Measurements from ENCODE around the gene SELP.

SELP gene

DNA sequence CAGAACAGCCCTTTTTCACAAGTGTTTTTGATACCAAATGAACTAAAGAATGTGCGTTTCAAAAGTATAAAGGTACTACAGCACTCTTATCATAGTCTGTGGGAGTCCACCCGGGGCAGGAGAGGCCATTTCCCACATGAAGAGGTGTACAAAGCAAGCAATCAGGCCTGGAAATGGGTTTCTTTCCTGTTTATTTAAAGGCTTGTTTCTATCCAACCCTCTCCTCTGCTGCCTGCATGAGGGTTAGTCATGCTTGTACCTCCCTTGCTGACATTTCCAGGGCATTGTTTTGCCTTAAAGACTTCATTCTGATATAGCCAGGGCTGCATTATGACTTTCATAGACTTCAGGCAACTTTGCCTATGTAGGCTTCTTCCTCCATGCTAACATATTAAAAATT lies 11.6 kb downstream of the SELP start:
- no peak for DNase-seq

DNA sequence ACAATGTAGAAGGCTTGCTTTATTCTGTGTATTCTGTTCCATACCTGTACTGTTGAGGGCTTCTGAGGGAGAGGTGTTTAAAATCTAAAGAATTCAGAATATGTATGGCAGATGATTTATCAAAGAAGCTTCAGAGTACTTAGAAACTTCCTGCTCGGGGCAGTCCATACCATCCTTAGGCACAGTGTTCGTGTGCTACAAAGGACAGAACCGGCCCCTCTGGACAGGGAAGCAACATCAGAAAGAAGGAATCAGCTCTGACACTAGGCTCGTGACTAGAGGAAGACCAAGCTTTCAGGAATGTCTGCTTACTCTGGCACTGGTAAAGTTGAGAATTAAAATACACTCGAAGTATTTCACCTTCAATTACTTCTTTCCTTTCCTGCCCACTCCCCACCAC lies 14.1 kb downstream of the SELP start:
- DNase-seq: no peak

DNA sequence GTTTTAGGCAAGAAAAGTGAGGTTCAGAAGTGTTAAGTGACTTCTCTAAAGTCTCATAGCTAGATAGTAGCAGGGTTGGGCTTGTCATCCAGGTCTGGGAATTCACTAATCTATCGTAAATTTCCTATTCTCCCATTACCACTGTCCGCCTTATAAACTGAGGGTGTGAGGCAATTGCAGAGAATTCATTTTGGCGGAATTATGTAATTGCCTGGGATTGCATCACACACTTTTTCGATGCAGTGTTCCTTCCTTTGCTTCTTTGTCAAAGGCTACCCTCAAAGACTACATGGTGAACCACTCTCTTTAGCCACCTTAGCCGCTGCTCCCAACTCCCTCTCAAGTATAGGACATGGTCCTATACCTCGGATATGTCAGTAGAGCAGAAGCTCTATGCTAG lies 19.1 kb downstream of the SELP start:
- DNase-seq: no peak

DNA sequence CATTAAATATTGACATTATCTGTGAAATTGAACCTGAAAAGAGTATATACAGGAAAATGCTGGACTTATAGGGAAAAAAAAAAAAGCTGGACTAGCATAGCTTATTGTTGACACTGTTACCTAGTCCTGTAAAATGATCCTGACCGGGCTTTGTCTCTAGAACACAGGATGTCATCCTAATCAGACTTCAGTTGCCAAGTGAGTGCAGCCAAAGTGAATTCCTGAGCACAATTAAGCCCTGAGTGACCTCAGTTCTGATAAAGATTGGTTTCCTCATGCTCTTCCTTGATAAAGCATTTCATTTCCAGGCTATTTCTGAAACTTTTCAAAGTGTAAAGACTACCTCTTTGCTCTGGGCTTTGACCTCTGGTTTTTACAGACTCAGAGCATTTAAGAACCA lies 19.8 kb downstream of the SELP start:
- peak; percentile 13 for DNase-seq

DNA sequence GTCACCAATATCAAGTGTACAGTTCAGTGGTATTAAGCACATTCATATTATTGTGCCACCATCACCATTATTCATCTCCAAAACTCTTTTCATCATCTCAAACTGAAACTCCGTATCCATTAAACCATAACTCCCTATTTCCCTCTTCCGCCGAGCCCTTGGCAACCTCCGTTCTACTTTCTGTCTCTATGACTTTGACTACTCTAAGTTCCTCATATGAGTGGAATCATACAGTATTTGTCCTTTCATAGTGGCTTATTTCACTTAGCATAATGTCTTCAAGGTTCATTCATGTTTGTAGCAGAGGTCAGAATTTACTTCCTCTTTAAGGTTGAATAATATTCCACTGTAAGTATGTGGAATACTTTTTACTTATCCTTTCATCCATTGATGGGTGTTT lies 21.7 kb downstream of the SELP start:
- DNase-seq: no peak

DNA sequence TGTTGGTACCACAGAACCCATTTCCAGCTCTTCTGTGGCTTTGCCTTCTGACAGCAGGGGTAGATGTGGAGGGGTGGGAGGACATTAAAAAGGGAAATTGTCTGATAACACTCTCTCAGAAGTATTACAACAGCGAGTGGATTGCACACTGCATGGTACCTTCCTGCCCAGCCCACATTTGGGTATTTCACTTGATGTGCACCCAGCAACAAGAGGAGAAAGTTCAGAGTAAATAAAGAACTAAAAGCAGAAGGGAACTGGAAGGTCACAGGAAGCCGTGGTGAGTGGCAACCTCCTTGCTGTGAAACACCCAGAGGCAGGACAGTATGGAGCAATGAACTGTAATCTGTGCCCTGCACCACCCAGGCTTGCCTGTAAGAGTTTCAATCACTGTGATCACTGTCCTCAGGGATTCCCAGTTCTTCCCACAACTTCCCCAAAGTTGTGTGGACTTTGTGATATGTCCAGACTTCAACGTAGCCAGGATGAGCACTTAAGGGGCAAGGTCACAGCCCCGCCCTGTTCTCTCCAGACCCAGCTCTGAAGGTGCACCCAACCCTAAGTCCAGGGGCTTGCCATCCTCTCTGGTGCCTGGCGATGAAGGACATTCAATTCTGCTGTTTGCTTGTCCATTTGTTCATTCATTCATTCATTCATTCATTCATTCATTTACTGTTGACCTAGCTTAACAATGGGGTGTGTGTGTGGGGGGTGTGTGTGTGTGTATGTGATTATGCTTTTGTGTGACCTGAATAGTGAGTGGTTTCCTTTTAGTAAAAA lies 25.0 kb downstream of the SELP start:
- no peak for DNase-seq

DNA sequence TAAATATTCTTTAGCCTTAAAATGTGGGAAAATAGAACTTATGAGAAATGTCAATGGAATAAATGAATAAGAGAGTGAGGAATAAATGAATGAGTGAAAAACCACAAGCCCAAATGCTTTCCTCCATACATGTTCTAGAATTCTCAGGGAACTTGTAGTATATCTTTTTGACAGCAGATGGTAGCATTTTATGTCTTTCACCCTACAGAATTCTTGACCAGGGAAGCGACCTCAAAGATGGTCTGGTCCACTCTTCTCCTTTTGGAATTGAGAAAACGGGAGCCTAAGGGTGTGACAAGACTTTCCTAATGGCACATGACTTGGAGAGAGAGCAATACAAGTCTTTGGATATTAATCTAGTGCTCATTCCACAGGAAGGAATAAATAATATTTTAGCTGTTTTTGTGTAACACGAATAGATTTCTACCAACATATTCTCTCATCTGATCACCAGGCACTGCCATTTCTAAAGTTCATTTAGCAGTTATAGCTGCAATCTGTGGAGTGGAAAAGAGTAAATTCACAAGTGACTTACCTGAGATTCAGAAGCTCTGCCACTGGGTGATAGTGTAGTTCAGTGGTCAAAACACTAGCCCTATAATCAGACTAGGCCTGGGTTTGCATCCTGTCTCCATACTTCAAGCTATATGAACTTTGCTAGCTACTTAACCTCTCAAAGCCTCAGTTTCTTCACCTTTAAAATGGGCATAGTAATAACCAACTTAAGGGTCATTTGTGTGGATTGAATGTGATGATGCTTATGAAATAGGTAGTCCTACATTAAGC lies 28.6 kb downstream of the SELP start:
- DNase-seq: no peak

DNA sequence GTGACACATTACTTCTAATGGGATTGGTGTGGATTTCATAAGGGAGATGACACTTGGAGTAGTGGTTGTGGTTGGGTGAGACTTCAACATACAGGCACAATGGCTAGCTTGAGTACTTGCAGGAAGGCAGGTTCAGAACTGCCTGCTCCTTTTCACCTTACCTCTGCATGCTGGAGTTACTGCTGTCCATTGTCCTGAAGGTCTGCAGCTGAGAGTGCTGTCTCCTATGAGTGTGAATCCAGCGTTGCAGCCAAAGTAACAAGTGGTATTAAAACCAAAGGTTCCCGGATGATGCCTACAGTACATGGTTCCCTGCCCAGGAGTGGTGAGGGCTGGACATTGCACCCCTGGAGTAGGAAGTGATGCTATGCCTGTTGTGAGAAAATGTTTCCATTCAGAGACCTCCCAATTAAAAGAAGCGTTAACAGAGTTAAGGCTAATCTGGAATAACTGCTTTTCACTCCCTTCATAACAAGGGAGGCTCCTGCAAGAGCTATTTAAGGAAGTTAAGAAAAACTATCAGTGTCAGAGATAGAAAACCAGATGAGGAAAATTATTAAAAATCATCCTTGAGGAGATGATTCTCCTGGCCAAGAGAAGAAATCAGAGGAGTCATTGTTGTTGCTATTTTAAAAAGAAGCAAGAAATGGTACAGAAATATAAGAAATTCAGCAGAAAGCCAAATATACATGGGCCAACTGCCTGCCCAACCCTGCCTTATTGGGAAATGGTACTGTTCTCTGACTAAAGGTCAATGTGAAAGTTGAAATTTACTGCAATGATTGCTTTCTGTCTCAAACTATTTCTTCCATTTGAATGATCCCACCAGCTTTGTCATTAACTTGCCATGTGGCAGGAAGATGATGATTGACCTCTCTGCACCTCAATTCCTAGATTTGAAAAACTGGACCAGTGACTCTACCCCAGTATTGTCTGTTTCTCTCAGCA lies 33.9 kb downstream of the SELP start:
- no peak for DNase-seq

DNA sequence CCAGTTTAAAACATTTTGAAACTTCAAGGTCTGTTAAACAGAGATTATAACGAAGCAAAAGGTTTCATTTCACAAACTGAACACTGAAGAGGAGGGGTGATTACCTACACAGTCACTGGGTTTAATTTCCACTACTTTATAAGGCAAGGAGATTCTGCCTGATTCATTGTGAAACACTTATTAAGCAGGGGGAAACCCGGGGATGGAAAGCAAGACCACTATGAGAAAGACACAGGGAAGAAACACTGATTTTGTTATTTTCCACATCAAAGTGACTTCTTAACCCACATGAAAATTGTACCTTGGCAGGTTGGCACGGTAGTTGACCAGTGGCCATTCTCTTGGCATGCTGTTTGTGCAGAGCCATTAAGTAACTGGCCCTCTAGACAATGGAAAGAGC lies 35.5 kb downstream of the SELP start:
- no peak for DNase-seq

DNA sequence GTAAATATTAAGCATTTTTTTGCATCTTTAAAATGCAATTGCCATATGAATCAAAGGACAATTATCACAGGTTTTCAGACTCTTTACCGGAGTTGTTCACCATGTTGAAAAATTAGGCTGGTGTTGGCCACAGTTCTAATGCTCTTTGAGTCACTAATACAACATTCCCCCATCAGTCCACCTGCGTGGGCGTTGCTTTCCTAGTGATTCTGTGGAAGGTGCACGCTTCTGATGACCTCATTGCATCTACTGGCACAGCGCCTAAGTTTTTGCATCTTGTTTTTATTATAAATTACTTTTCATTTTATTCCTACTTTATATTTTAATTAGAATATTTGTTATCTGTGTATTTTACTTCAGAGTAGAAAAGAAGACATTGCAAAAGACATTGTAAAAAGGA lies 39.0 kb downstream of the SELP start:
- DNase-seq: no peak

DNA sequence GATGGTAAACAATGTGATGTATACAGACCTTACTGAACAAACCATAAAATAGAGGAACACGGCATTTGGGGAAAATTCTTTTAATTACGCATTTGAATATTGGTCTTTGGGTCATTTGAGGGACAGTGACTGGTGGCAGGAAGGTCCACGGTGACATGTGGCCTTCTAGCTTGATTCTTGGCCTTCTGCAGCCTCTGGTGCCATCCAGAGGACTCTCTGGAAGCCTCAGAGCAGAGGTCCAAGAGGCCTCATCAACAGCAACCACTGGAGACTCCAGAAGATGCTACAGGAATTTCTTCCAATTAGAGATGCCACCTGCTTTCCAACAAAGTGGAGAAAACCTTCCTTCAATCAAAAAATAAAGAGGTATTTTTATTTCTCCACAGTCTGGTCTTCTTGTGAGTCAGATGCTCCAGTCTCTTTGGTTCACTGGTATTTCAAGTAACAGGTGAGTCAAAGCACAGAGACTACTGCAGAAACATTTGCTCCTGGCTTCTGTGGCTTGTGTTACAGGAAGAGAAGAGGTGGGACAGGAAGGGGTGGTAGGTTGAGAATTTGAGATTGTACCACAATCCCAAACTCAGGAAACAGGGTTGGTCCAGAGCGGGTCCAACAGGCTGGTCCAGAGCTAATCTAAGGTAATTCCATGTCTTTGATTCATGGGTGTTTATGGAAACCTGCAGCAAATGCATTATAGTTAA lies 41.0 kb downstream of the SELP start:
- DNase-seq: no peak

DNA sequence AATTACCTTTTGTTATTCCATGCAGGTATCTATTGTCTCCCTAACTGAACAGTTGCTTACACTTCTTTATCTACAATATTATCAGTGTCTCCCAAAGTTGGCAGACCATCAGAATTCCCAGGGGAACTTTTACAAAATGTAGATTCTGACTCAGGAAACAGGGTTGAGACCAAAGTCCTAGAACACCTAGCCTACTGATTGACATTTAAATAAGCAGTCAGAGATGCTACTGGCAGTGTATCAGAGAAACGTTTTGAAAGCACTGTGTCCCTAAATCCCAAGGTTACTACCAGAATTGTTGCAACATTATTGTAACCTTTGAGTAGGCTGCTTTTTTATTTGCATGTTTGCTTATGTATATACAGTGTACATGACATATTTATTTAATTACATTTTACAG lies 41.8 kb downstream of the SELP start:
- no peak for DNase-seq

DNA sequence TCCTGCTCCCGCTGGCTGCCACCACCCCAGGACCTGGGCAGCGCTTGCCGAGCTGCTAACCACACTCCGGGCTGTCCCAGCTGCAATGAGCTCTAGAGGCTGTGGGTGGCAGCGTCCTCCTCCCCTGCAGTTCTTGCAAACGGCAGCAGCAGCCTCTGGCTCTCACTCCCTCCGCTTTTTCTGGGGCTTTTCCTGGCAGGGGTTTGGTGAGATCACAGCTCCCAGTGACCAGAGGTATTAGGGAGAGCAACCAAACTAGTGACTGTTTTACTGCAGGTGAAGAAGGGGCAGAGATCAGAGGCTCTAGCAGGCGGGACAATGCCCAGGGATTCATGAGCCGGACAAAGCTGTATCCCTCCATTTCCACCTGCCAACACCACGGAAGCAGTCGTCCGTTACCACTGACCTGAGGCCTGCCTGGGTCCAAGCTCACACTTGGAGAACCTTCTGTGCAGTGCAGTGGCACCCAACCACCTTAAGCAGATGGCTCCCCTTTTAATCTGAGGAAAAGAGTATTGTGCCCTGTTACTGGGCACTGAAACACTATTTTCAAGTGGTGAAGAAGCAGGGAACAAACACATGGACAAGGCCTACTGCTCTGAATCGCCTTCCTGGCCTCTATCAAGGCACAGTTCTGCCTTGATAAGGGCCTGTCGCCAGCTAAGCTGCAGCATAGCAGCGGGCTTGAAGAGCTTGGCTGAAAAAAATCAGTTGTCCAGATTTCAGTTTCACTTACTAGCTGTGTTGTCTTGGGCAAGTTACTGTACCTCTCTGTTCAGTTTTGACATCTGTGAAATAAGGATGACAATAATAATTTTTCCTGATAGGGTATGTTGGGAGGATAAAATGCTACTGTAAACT lies 43.3 kb downstream of the SELP start, which contains the start of gene F5:
TSS of gene F5 (minus strand) at position 87 of the 861 bp plus-strand sequence. CDS start 95 bp downstream, outside the sequence.
- DNase-seq: no peak

DNA sequence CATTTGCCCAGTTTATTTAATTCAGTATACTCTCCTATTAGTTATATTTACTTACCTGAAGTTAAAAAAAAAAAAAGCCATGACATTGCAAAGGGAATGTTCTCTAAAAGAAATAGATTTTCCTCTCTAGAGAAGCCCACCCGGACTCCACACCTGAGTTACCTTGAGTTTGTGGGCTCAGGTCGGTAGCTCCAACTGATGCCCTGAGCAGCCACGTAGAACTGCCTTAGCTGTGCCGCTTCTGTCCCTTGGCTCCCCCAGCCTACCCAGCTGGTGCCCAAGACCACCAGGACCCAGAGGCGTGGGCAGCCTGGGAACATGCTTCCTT lies 43.9 kb downstream of the SELP start:
- no peak for DNase-seq

DNA sequence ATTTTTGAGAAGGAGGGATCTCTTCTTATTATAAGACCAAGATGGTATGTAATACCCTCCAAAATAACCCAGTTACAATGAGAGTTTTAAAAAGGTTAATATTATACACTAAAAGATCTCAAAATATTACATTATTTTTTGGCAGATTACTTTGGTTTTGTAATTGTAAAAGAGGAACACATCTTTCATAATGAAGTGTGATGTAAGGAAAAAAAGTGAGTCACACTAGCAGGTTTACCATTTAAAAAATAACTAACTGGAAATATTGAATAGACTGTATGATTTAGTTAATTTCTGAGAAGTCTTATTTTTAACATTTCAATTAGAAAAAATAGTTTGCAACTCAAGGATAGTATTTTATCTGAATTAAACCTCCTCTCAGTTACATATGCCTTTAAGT lies 44.7 kb downstream of the SELP start:
- DNase-seq: no peak

DNA sequence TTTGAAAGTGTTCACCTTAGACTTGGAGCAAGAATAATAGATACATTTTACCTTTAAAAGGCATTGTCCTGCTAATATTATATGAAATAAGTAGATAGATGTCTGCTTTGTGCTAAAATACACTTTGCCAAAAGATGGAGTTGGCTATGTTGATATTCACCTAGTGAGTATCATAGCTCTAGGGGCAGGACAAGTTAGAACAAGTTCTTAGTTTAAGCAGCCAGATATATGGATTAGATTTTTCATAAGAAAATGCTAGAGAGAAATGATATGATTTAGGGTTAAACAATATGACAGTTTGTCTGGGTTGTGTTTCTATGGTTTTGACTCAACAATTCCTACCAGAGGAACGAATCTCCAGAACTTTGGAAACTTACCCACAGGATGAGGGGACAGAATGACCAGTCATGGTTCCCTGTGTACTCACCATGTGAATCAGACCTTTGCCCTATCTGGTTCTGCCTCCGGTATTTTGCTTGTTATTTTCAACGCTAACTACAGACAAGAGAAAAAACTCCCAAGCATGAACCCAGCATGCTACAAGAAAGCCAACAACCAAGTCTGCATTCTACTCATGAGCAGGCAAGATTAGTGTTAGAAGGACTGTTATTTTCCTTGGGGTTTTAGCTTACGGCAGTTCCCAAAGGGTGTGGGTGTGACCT lies 45.3 kb downstream of the SELP start:
- no peak for DNase-seq

DNA sequence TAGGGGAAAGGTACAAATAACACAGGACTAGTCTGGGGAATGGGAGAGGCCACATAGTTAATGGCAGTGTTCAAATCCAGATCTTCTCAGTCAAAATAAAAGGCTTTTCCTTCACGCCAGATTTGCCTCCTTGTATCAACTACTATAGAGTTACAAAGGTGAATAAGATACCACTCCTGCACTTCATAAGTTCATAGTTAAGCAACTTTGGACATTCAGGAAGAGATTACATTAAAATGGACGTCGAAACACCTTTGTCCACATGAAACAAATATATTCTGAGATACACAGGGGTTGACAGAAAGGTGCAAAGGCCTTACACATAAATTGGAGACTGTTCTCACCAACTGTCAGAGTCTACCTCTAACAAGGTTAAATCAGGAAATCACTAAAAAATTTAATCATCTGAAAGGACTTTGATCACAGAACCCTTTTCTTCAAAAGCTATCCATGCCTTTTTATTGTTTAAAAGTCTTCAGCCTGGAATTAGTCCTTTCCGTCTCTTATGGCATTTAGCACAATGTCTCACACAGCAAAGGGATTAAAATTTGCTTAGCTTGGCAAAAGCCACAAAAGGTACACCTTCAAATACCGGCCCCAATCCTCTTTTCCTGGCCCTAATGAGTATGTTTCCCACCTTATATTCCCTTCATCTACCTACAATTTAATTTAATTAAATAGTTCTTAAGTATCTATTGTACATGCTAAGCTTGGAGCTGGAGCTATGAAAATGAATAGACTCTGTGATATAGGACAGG lies 51.8 kb downstream of the SELP start:
- DNase-seq: no peak

DNA sequence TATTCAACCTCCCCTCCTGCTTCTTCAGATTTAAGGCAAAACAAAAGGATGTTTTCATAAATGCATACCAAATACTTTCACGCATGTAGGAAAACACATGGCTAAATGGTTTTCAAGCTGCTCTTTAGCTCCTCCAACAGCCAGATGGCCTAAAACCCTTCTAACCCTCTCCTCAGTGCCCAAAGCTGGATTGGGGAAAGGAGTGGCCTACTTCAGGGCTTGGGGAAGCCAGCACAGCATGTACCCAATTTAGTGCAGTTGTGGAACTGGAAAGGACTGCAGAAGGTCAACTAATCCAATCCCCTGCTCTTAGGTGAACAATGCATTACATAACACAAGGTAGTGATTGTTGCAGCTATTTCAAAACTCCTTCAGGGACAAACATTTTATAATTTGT lies 53.0 kb downstream of the SELP start:
- DNase-seq: no peak

DNA sequence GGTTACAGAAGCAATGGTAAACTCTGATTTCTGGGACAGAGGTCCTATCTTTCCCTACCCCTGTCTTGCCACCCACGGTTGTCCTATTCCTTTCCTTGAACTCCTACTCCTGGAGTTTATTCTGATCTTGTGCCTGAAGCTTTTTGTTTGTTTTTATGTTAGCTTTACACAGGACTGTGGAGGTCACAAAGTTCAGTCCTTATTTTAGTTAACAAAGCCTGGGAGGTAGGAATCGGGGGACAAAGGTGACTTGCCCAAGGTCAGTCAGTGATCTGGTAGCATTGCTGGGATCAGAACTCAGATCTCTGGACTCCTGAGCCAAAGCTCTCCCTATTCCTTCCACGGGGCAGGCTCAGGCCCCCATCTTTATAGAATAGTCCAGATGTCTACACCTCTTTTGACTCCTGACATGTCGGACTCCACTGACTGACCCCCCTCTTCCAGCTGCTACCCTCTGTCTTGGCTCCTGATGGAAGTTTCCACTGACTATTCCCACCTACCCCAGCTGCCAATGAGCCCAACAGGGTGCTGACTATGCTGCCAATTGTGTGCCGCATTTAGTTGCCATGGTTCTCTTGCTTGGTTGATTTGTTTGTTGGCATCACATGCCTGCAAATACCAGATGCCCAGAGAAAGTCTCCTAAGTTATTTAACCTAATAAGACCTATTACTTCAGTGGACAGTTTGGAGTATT lies 53.5 kb downstream of the SELP start:
- DNase-seq: no peak

DNA sequence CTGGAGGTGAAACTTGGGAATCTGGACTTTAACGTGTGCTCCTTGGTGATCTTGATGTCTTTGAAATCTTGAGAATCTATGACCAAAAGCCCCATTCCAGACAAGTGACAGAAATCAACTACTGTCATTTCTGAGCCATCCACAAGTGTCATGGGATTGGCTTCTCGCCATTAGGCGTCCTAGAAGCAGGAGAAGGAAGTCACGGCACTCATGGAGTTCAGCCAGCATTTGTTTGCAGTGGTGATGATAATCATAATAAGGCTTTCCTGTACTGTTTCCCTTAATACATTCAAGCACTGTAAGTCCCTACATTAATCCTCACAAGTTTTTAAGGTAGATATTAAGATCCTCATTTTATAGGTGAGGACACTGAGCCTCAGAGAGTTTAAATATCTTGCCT lies 55.6 kb downstream of the SELP start:
- peak; percentile 3 for DNase-seq
